HUES6 (cell line): Measurements from ENCODE around the gene PRSS3.
"Not testable (repeated sequence)": the region's sequence is repeated elsewhere in the genome, so short reads cannot be mapped to it uniquely, and the experiment has no call there.

Experiments used
- H3K27ac ChIP-seq: 2 replicates; pipeline ENCODE4 v1.7.0; 2013; ENCODE audit warnings: low read depth, mild to moderate bottlenecking, low read length, inconsistent platforms
- H3K27me3 ChIP-seq: 2 replicates; pipeline ENCODE4 v1.6.1; 2013; ENCODE audit warnings: low read length; ENCODE audit not compliant: control insufficient read depth, insufficient read depth
- H3K36me3 ChIP-seq: 2 replicates; pipeline ENCODE4 v1.6.1; 2013; ENCODE audit warnings: low read length; ENCODE audit not compliant: control insufficient read depth, insufficient read depth
- H3K4me1 ChIP-seq: 2 replicates; pipeline ENCODE4 v1.6.1; 2013; ENCODE audit warnings: low read length; ENCODE audit not compliant: control insufficient read depth, insufficient read depth
- H3K4me3 ChIP-seq: 2 replicates; pipeline ENCODE4 v1.5.1; 2013; ENCODE audit warnings: low read depth, low read length
- H3K9ac ChIP-seq: one replicate; pipeline ENCODE4 v1.6.1; 2013; ENCODE audit warnings: mild to moderate bottlenecking, low read length
- H3K9me3 ChIP-seq: 2 replicates; pipeline ENCODE4 v1.6.1; 2013; ENCODE audit warnings: low read depth, low read length; ENCODE audit not compliant: control insufficient read depth, insufficient read depth

Gene PRSS3

GRCh38 chr9:33795281-33795680, at the start of gene PRSS3:
Gene PRSS3 (plus strand): TSS chr9:33795561. CDS start chr9:33795574, 13 bp downstream.
- no peaks in the 10 kb centered on the region for H3K9me3 ChIP-seq
- H3K36me3 ChIP-seq: no peaks in the 10 kb centered on the region
- H3K27ac ChIP-seq: no peak within 1 kb of the TSS
- H3K4me1 ChIP-seq: peaks cover 16% of the 10 kb centered on the region
- no peaks in the 10 kb centered on the region for H3K27me3 ChIP-seq
- H3K9ac ChIP-seq: no peak within 1 kb of the TSS
- no peak within 1 kb of the TSS for H3K4me3 ChIP-seq

- Histone ChIP-seq H3K4me3 (no peak overlapping the region), H3K36me3 (no peaks in the 10 kb centered on the region), H3K27me3 (peaks cover 48% of the 10 kb centered on the region), H3K4me1 (no peaks in the 10 kb centered on the region), H3K9ac (no peak overlapping the region), H3K9me3 (no peaks in the 10 kb centered on the region), H3K27ac (no peak overlapping the region)
These were observed 46.6 kb upstream of the PRSS3 start for GRCh38 chr9:33748633-33749304.

GRCh38 chr9:33749305-33749654, 46.1 kb upstream of the PRSS3 start:
- H3K9me3 ChIP-seq, H3K4me1 ChIP-seq, H3K27ac ChIP-seq, H3K9ac ChIP-seq, H3K36me3 ChIP-seq, H3K4me3 ChIP-seq: not testable (repeated sequence)
- H3K27me3 ChIP-seq: peaks cover 49% of the 10 kb centered on the region

- H3K4me3 ChIP-seq: peak overlapping the region; percentile 53
- no peak overlapping the region for H3K9ac ChIP-seq
- no peaks in the 10 kb centered on the region for H3K9me3 ChIP-seq
- no peaks in the 10 kb centered on the region for H3K36me3 ChIP-seq
- peaks cover 49% of the 10 kb centered on the region for H3K27me3 ChIP-seq
- H3K27ac ChIP-seq: no peak overlapping the region
- H3K4me1 ChIP-seq: no peaks in the 10 kb centered on the region
These were observed 45.0 kb upstream of the PRSS3 start for GRCh38 chr9:33750307-33750838.

- Histone ChIP-seq H3K9me3 (no peaks in the 10 kb centered on the region), H3K4me3 (peak overlapping the region; percentile 53), H3K27me3 (peaks cover 49% of the 10 kb centered on the region), H3K36me3 (no peaks in the 10 kb centered on the region), H3K4me1 (no peaks in the 10 kb centered on the region), H3K9ac (no peak overlapping the region), H3K27ac (no peak overlapping the region)
These were observed 44.5 kb upstream of the PRSS3 start for GRCh38 chr9:33750839-33751339.

GRCh38 chr9:33751536-33752129, 43.7 kb upstream of the PRSS3 start:
- Histone ChIP-seq H3K9me3 (no peaks in the 10 kb centered on the region), H3K27ac (no peak overlapping the region), H3K9ac (no peak overlapping the region), H3K4me3 (no peak overlapping the region), H3K27me3 (peaks cover 49% of the 10 kb centered on the region), H3K36me3 (no peaks in the 10 kb centered on the region), H3K4me1 (no peaks in the 10 kb centered on the region)

- no peaks in the 10 kb centered on the region for H3K36me3 ChIP-seq
- no peak overlapping the region for H3K4me3 ChIP-seq
- H3K9me3 ChIP-seq: no peaks in the 10 kb centered on the region
- H3K27me3 ChIP-seq: peaks cover 49% of the 10 kb centered on the region
- no peaks in the 10 kb centered on the region for H3K4me1 ChIP-seq
- H3K9ac ChIP-seq: no peak overlapping the region
- H3K27ac ChIP-seq: no peak overlapping the region
These were observed 43.2 kb upstream of the PRSS3 start for GRCh38 chr9:33752130-33752637.

GRCh38 chr9:33752789-33753188, 42.6 kb upstream of the PRSS3 start:
- not testable (repeated sequence) for H3K4me1 ChIP-seq, H3K27ac ChIP-seq, H3K9me3 ChIP-seq, H3K9ac ChIP-seq, H3K4me3 ChIP-seq, H3K36me3 ChIP-seq
- peaks cover 49% of the 10 kb centered on the region for H3K27me3 ChIP-seq

GRCh38 chr9:33759648-33760047, 35.7 kb upstream of the PRSS3 start:
- H3K9me3 ChIP-seq, H3K4me3 ChIP-seq, H3K27me3 ChIP-seq, H3K9ac ChIP-seq, H3K36me3 ChIP-seq, H3K27ac ChIP-seq, H3K4me1 ChIP-seq: not testable (repeated sequence)

- no peaks in the 10 kb centered on the region for H3K27me3 ChIP-seq
- no peaks in the 10 kb centered on the region for H3K4me1 ChIP-seq
- no peaks in the 10 kb centered on the region for H3K36me3 ChIP-seq
- no peak overlapping the region for H3K4me3 ChIP-seq
- no peak overlapping the region for H3K27ac ChIP-seq
- H3K9ac ChIP-seq: no peak overlapping the region
- no peaks in the 10 kb centered on the region for H3K9me3 ChIP-seq
These were observed 33.0 kb upstream of the PRSS3 start for GRCh38 chr9:33762343-33762742.

GRCh38 chr9:33763709-33764108, 31.7 kb upstream of the PRSS3 start:
- not testable (repeated sequence) for H3K4me3 ChIP-seq, H3K4me1 ChIP-seq, H3K36me3 ChIP-seq, H3K27ac ChIP-seq, H3K9ac ChIP-seq, H3K9me3 ChIP-seq, H3K27me3 ChIP-seq
